ENCODE measurements around the gene AFF4. TPM values are rescaled to one million over a fixed set of nuclear protein-coding genes. Genes with fewer than 3 reads are reported as not detected.

The AFF4 gene
- total RNA-seq, 1 donor from 2014 or later, result 25.8 TPM

GRCh38 chr5:132871459-132872284 is 91.8 kb downstream of the AFF4 start:
- no peak for TF ChIP-seq CTCF (IDR thresholded peaks at IDR 0.05; ENCODE audit: insufficient read depth, low read length, severe bottlenecking)
- H3K36me3 ChIP-seq (ENCODE audit: control insufficient read depth, insufficient read depth, low read length), result peaks cover 18% of the 10 kb centered on the region
- H3K4me3 ChIP-seq (ENCODE audit: low read depth, low read length), result no peak overlapping the region
- FAIRE-seq (no peak), DNase-seq (ENCODE audit: low read depth) (no peak)
- H3K27me3 ChIP-seq (ENCODE audit: control insufficient read depth, insufficient read depth, low read length), result no peaks in the 10 kb centered on the region

- no peak for FAIRE-seq
- H3K4me3 ChIP-seq (ENCODE audit: low read depth, low read length), result no peak overlapping the region
- H3K36me3 ChIP-seq (ENCODE audit: control insufficient read depth, insufficient read depth, low read length), result peaks cover 18% of the 10 kb centered on the region
- TF ChIP-seq CTCF (IDR thresholded peaks at IDR 0.05; ENCODE audit: insufficient read depth, low read length, severe bottlenecking), result no peak
- H3K27me3 ChIP-seq (ENCODE audit: control insufficient read depth, insufficient read depth, low read length), result no peaks in the 10 kb centered on the region
- no peak for DNase-seq (ENCODE audit: low read depth)
Measured at GRCh38 chr5:132870801-132871200, 92.6 kb downstream of the AFF4 start.

- H3K4me3 ChIP-seq (ENCODE audit: low read depth, low read length), result no peak overlapping the region
- H3K36me3 ChIP-seq (ENCODE audit: control insufficient read depth, insufficient read depth, low read length), result peaks cover 13% of the 10 kb centered on the region
- DNase-seq (ENCODE audit: low read depth) (no peak), FAIRE-seq (no peak)
- no peaks in the 10 kb centered on the region for H3K27me3 ChIP-seq (ENCODE audit: control insufficient read depth, insufficient read depth, low read length)
- no peak for TF ChIP-seq CTCF (IDR thresholded peaks at IDR 0.05; ENCODE audit: insufficient read depth, low read length, severe bottlenecking)
Measured at GRCh38 chr5:132868754-132869153, 94.7 kb downstream of the AFF4 start.

- DNase-seq (ENCODE audit: low read depth) (no peak), FAIRE-seq (no peak)
- TF ChIP-seq CTCF (IDR thresholded peaks at IDR 0.05; ENCODE audit: insufficient read depth, low read length, severe bottlenecking), result no peak
- peaks cover 5% of the 10 kb centered on the region for H3K36me3 ChIP-seq (ENCODE audit: control insufficient read depth, insufficient read depth, low read length)
- no peaks in the 10 kb centered on the region for H3K27me3 ChIP-seq (ENCODE audit: control insufficient read depth, insufficient read depth, low read length)
- H3K4me3 ChIP-seq (ENCODE audit: low read depth, low read length), result peak overlapping the region; percentile 75
Measured at GRCh38 chr5:132867046-132867451, 96.4 kb downstream of the AFF4 start.

- peaks cover 5% of the 10 kb centered on the region for H3K36me3 ChIP-seq (ENCODE audit: control insufficient read depth, insufficient read depth, low read length)
- DNase-seq (ENCODE audit: low read depth) (peak; percentile 100), FAIRE-seq (no peak)
- H3K4me3 ChIP-seq (ENCODE audit: low read depth, low read length), result peak within 1 kb of the TSS; percentile 75
- peak; percentile 30 for TF ChIP-seq CTCF (IDR thresholded peaks at IDR 0.05; ENCODE audit: insufficient read depth, low read length, severe bottlenecking)
- H3K27me3 ChIP-seq (ENCODE audit: control insufficient read depth, insufficient read depth, low read length), result no peaks in the 10 kb centered on the region
Measured at GRCh38 chr5:132866342-132867045, 96.9 kb downstream of the AFF4 start, which contains the start of the genes GDF9 and UQCRQ. Gene GDF9 (minus strand): TSS chr5:132866469. CDS start chr5:132864533, 1,936 bp downstream. Gene UQCRQ (plus strand): TSS chr5:132866642. CDS start chr5:132866882, 240 bp downstream.

Data from bronchial epithelial cell (primary cell).